CD14-positive monocyte (primary cell): ENCODE measurements around the gene SPEF2. TPM values are rescaled to one million over a fixed set of nuclear protein-coding genes. Genes with fewer than 3 reads are reported as not detected.

Experiments used
- DNase-seq, 3 donors: peaks; one replicate each; pipeline ENCODE4 v3.0.0-alpha.2; 2011 to 2022
- H2AFZ ChIP-seq: 2 replicates; pipeline ENCODE4 v1.6.0; 2012; ENCODE audit warnings: mild to moderate bottlenecking, low read depth, low read length, inconsistent platforms; ENCODE audit not compliant: insufficient read depth, poor library complexity, severe bottlenecking
- H3K27ac ChIP-seq, 2 donors: 1 replicate in 1 of 2; 2 replicates in 1 of 2; pipeline ENCODE4 v1.5.1; 2012 to 2013; ENCODE audit warnings: low read length in 2 of 2, control low read depth in 1 of 2, inconsistent platforms in 1 of 2, low read depth in 1 of 2, mild to moderate bottlenecking in 1 of 2
- H3K27me3 ChIP-seq, 2 donors: one replicate each; pipeline versions ENCODE4 v1.6.0 to v1.6.1; 2011 to 2013; ENCODE audit warnings: low read length in 2 of 2; ENCODE audit not compliant: control insufficient read depth in 2 of 2, insufficient read depth in 2 of 2
- H3K36me3 ChIP-seq, 2 donors: replicated peaks in 1 of 2; 1 replicate in 1 of 2; 2 replicates in 1 of 2; pipeline versions ENCODE4 v1.5.1 to v1.6.1; 2012 to 2013; ENCODE audit warnings: low read length in 2 of 2, control low read depth in 1 of 2, inconsistent platforms in 1 of 2, mild to moderate bottlenecking in 1 of 2; ENCODE audit not compliant: insufficient read depth in 2 of 2, control insufficient read depth in 1 of 2
- H3K4me1 ChIP-seq, 2 donors: 1 replicate in 1 of 2; 2 replicates in 1 of 2; pipeline versions ENCODE4 v1.5.1 to v1.6.1; 2012 to 2013; ENCODE audit warnings: low read length in 2 of 2, control low read depth in 1 of 2, inconsistent platforms in 1 of 2, mild to moderate bottlenecking in 1 of 2, moderate library complexity in 1 of 2; ENCODE audit not compliant: insufficient read depth in 2 of 2, control insufficient read depth in 1 of 2
- H3K4me2 ChIP-seq: replicated peaks from 2 replicates; pipeline ENCODE3; 2012; ENCODE audit warnings: low read length, moderate library complexity, mild to moderate bottlenecking; ENCODE audit not compliant: poor library complexity, severe bottlenecking; ENCODE audit errors: extremely low read depth
- H3K4me3 ChIP-seq, 3 experiments: fragments of 200-600 bp in 1 of 3; sonication (generic) in 1 of 3; replicated peaks in 1 of 3; 1 replicate in 2 of 3; 2 replicates in 1 of 3; pipeline ENCODE4 v1.5.1; 2011 to 2013; ENCODE audit warnings: low read length in 3 of 3, mild to moderate bottlenecking in 3 of 3, control low read depth in 2 of 3, low read depth in 2 of 3, inconsistent platforms in 1 of 3, moderate library complexity in 1 of 3
- H3K79me2 ChIP-seq: 2 replicates; pipeline ENCODE4 v1.6.0; 2012; ENCODE audit warnings: mild to moderate bottlenecking, control low read depth, inconsistent platforms, low read length, moderate library complexity; ENCODE audit not compliant: insufficient read depth
- H3K9ac ChIP-seq: 2 replicates; pipeline ENCODE4 v1.6.0; 2017; ENCODE audit warnings: low read length, mild to moderate bottlenecking; ENCODE audit not compliant: insufficient read depth, poor library complexity, severe bottlenecking
- H3K9me3 ChIP-seq, 2 donors: replicated peaks in 1 of 2; 1 replicate in 1 of 2; 2 replicates in 1 of 2; pipeline versions ENCODE4 v1.5.1 to v1.6.1; 2012 to 2013; ENCODE audit warnings: low read length in 2 of 2, control low read depth in 1 of 2; ENCODE audit not compliant: control insufficient read depth in 1 of 2, insufficient read depth in 1 of 2
- H4K20me1 ChIP-seq: 2 replicates; pipeline ENCODE4 v1.6.0; 2012; ENCODE audit warnings: mild to moderate bottlenecking, low read length, control low read depth, moderate library complexity; ENCODE audit not compliant: insufficient read depth
- H3K27ac Mint-ChIP-seq, 7 donors: one replicate each; pipeline ENCODE4 v1.8.0; 2020; ENCODE audit warnings: mild to moderate bottlenecking in 7 of 7, mixed read lengths in 7 of 7, moderate library complexity in 6 of 7, inconsistent platforms in 2 of 7
- H3K27me3 Mint-ChIP-seq, 3 donors: one replicate each; pipeline ENCODE4 v1.8.0; 2021 to 2022; ENCODE audit warnings: low read depth in 3 of 3, mild to moderate bottlenecking in 3 of 3, mixed read lengths in 3 of 3, moderate library complexity in 3 of 3, inconsistent platforms in 1 of 3
- H3K36me3 Mint-ChIP-seq, 2 donors: one replicate each; pipeline ENCODE4 v1.8.0; 2020; ENCODE audit warnings: mixed read lengths in 2 of 2, inconsistent platforms in 1 of 2, mild to moderate bottlenecking in 1 of 2
- H3K4me1 Mint-ChIP-seq: one replicate; pipeline ENCODE4 v1.8.0; 2020; ENCODE audit warnings: mild to moderate bottlenecking, mixed read lengths
- H3K4me3 Mint-ChIP-seq, 2 donors: one replicate each; pipeline ENCODE4 v1.8.0; 2020; ENCODE audit warnings: mild to moderate bottlenecking in 2 of 2, mixed read lengths in 2 of 2, moderate library complexity in 1 of 2
- H3K9me3 Mint-ChIP-seq, 7 donors: one replicate each; pipeline ENCODE4 v1.8.0; 2020 to 2022; ENCODE audit warnings: mixed read lengths in 7 of 7, mild to moderate bottlenecking in 6 of 7, moderate library complexity in 6 of 7, inconsistent platforms in 2 of 7
- WGBS: methylation state at CpG from one replicate; pipeline ENCODE4 v1.1.5; 2013; ENCODE audit warnings: missing lambda C conversion rate; ENCODE audit not compliant: insufficient coverage; 5-methylcytosine and 5-hydroxymethylcytosine counted together
- intact Hi-C, 2 donors: fragments of 100-400 bp; cut with micrococcal nuclease; formaldehyde crosslinking; loops; one replicate each; pipeline versions ENCODE4 v1.15.0 to v1.15.1; 2023
- polyA plus RNA-seq, 3 donors: library from polyadenylated mRNA; depleted of rRNA in 1 of 3; unstranded in 2 of 3; stranded (reverse) in 1 of 3; fragments of 300-500 nt in 2 of 3; fragments of >200 nt in 1 of 3; fragmentation: Illumina TruSeq in 2 of 3; gene quantifications; 1 replicate in 2 of 3; 2 replicates in 1 of 3; pipeline ENCODE4 v1.2.3, GENCODE V29; 2012 to 2021
- TF ChIP-seq, protein P1 (sequence below): fragments of 200-600 bp; IDR thresholded peaks from one replicate; pipeline ENCODE4 v1.8.0; 2022; ENCODE audit warnings: antibody characterized with exemption, mild to moderate bottlenecking

Gene SPEF2
- polyA plus RNA-seq, 3 donors: 0.46 to 0.96 (median 0.48) TPM

DNA sequence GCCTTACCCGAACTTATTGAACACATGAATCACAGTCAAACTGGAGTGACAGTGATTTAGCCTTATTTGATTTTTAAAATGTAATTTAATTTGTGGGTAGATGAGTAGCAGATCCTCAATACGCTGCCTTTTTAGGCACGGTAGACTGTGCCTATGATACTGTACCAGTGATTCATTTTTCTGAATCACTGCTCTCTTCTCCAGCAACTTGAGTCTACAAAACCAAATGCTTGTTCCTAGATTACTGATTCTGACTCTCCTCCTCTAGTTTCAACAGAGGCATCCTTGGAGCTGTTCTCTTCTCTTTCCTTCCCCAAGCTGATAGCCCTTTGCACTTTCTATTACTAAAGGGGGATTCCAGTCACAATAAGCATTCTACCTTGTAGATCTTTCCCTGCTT is 144.7 kb downstream of the SPEF2 start:
- Mint-ChIP-seq H3K27me3 (no peaks in the 10 kb centered on the region), H3K4me1 (no peaks in the 10 kb centered on the region), H3K9me3 (no peaks in the 10 kb centered on the region), H3K36me3 (no peaks in the 10 kb centered on the region), H3K27ac (no peak overlapping the region), H3K4me3 (no peak overlapping the region)
- no peak overlapping the region for H2AFZ ChIP-seq
- no peaks in the 10 kb centered on the region for H4K20me1 ChIP-seq
- H3K79me2 ChIP-seq: no peaks in the 10 kb centered on the region
- no peak for DNase-seq
- no peak overlapping the region for H3K4me2 ChIP-seq
- no peaks in the 10 kb centered on the region for H3K9me3 ChIP-seq
- H3K27ac ChIP-seq: no peak overlapping the region
- H3K4me1 ChIP-seq: no peaks in the 10 kb centered on the region
- no peaks in the 10 kb centered on the region for H3K27me3 ChIP-seq
- TF ChIP-seq, protein P1, sequence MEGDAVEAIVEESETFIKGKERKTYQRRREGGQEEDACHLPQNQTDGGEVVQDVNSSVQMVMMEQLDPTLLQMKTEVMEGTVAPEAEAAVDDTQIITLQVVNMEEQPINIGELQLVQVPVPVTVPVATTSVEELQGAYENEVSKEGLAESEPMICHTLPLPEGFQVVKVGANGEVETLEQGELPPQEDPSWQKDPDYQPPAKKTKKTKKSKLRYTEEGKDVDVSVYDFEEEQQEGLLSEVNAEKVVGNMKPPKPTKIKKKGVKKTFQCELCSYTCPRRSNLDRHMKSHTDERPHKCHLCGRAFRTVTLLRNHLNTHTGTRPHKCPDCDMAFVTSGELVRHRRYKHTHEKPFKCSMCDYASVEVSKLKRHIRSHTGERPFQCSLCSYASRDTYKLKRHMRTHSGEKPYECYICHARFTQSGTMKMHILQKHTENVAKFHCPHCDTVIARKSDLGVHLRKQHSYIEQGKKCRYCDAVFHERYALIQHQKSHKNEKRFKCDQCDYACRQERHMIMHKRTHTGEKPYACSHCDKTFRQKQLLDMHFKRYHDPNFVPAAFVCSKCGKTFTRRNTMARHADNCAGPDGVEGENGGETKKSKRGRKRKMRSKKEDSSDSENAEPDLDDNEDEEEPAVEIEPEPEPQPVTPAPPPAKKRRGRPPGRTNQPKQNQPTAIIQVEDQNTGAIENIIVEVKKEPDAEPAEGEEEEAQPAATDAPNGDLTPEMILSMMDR: no peak
- no peaks in the 10 kb centered on the region for H3K36me3 ChIP-seq
- no peak overlapping the region for H3K9ac ChIP-seq
- H3K4me3 ChIP-seq: no peak overlapping the region
- WGBS: 80% methylated on average over 1 of the region's 3 CpGs
- intact Hi-C loops: no loop called here

DNA sequence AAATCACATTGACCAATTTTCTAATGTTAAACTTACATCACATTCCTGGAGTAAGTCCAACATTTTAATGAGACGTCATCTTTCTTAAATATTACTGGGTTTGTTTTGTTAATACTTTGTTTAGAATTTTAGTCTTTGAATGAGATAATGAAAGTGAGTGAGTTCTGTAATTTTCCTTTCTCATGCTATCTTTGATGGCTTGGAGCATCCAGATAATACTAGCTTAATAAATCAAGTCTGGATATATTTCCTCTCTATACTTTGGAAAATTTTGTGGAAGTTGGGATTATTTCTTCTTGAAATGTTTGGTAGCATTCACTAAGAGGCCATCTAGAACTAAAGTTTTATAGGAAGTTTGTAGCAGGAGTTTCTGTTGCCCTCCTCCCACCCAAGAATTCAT is 148.3 kb downstream of the SPEF2 start:
- H3K27ac ChIP-seq: no peak overlapping the region
- no peaks in the 10 kb centered on the region for H4K20me1 ChIP-seq
- no peaks in the 10 kb centered on the region for H3K4me1 ChIP-seq
- H3K79me2 ChIP-seq: no peaks in the 10 kb centered on the region
- Mint-ChIP-seq H3K9me3 (peaks cover 0 to 2% (median 0%) of the 10 kb centered on the region in 7 donors), H3K36me3 (no peaks in the 10 kb centered on the region), H3K4me1 (peaks cover 3% of the 10 kb centered on the region), H3K27ac (no peak overlapping the region), H3K27me3 (peaks cover 0 to 2% (median 1%) of the 10 kb centered on the region in 3 donors), H3K4me3 (no peak overlapping the region)
- DNase-seq: no peak
- TF ChIP-seq, protein P1: no peak
- H3K36me3 ChIP-seq: no peaks in the 10 kb centered on the region
- H3K9ac ChIP-seq: no peak overlapping the region
- H3K27me3 ChIP-seq: no peaks in the 10 kb centered on the region
- no CpG with 5 or more reads among the region's 1 CpG for WGBS
- no peak overlapping the region for H3K4me3 ChIP-seq
- intact Hi-C loops: no loop called here
- no peak overlapping the region for H3K4me2 ChIP-seq
- no peak overlapping the region for H2AFZ ChIP-seq
- no peaks in the 10 kb centered on the region for H3K9me3 ChIP-seq
